Left ventricle myocardium superior (tissue), 1 donor: ENCODE results near the gene SCGB3A1. TPM values are rescaled to one million over a fixed set of nuclear protein-coding genes. Genes with fewer than 3 reads are reported as not detected.

Source experiments
- ATAC-seq: fragments of 200-7000 bp; cut with Tn5 transposase; one replicate; pipeline ENCODE4 v1.9.1; 2020; ENCODE audit warnings: mild to moderate bottlenecking, moderate library complexity
- DNase-seq: peaks from one replicate; pipeline ENCODE4 v3.0.0-alpha.2; 2020
- intact Hi-C: fragments of 100-400 bp; cut with micrococcal nuclease; formaldehyde crosslinking; loops from one replicate; pipeline ENCODE4 v1.11.0; 2022
- total RNA-seq: library from RNA; stranded (reverse); fragmentation: NEBNext Ultra II Directional; extraction: Animal tissue kit (Norgen Biotek cat#: 25700); gene quantifications from one replicate; pipeline ENCODE4 v1.2.1, GENCODE V29; 2021
- donor health status: DM: no; HTN: yes; CAD: no; lungs with severe emphysema.

SCGB3A1 gene
- total RNA-seq, 1 donor from 2014 or later: not detected

DNA sequence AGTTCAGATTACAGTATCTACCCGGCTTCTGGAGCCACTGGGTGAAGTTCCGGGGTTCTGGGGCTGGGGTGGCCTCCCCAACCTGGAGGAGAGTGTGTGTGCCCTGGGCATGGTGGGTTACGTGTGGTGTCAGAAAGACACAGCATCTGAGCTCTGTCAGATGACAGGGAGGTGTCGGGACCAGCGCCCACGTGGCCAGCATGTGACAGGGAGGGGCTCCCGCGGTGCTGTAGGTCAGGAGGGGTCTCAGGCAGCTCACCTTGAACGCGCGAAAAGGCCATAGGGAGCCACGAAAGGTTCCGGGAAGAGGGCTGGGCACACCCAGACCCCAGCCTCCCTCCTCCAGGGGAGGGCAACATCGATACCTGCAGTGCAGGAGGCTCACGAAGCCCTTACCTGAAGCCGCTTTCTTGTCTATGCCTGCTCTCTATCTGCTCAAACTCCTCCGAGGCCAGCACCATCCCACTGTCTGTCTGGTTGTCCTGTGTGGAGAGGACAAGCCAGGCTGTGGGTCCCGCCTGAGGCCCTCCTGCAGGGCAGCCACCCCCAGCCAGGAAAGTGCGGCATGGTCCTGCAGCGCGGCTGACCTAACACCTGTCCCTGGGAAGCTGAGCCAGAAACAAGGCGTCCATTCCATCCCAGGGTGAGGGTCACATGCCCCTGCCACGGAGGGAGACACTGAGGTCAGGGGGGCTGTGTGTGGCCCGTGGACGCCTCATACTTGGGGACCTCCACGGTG is 17.4 kb upstream of the SCGB3A1 start:
- peak; percentile 13 for DNase-seq
- intact Hi-C loops: no loop called here
- no peak for ATAC-seq

DNA sequence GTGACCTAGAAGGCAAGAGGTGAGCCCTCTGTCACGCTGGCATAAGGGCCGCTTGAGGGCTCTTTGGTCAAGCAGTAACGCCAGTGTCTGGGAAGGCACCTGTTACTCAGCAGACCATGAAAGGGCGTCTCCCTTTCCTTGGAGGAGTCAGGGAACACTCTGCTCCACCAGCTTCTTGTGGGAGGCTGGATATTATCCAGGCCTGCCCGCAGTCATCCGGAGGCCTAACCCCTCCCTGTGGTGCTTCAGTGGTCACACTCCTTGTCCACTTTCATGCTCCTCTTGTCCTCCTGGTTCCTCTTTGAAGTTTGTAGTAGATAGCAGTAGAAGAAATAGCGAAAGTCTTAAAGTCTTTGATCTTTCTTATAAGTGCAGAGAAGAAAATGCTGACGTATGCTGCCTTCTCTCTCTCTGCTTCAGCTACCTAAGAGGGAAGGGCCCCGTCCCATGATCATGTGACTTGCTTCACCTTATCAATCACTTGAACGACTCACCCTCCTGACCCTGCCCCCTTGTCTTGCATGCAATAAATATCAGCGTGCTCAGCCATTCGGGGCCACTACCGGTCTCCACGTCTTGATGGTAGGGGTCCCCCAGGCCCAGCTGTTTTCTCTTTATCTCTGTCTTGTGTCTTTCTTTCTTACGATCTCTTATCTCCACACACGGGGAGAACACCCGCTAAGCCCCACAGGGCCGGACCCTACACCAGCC is 16.7 kb upstream of the SCGB3A1 start:
- no peak for ATAC-seq

DNA sequence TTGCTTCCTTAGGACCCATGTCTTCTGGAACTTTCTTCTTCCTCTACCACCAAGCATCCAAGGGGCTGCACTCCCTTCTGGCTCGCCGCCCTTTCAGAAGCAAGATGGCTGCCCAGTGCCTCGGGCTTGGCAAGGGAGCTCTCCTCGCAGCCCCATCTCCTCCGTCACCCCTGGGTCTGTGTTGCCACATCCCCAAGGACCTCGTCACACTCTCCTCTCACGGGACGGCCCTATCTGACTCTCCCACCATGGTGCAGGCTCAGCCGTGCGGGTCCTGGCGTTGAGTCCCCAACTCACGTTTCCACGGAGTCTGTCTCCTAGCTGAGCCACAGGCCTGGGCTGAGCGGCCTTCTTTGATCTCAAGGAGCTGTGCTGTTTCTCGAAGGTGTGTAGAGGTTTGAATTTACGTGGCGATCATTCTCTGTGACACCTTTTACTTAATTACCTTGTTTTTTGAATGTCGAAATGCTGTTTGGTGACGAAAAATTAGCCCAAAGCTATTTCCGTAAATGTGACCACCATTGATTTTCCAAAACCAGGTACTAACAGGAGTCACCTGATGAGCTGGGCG is 15.0 kb upstream of the SCGB3A1 start:
- no peak for ATAC-seq
- no peak for DNase-seq

More for the DNA sequence above, 16.7 kb upstream of the SCGB3A1 start:
- peak; percentile 7 for DNase-seq
- intact Hi-C loops: no loop called here

GRCh38 chr5:180605554-180606214 is 14.4 kb upstream of the SCGB3A1 start:
- intact Hi-C loops: no loop called here
- peak; percentile 35 for DNase-seq
- ATAC-seq: no peak

More for the DNA sequence above, 15.0 kb upstream of the SCGB3A1 start:
- intact Hi-C loops: no loop called here

- DNase-seq: peak; percentile 14
- intact Hi-C loops: no loop called here
- no peak for ATAC-seq
Observed at GRCh38 chr5:180604271-180604670, 13.0 kb upstream of the SCGB3A1 start.

DNA sequence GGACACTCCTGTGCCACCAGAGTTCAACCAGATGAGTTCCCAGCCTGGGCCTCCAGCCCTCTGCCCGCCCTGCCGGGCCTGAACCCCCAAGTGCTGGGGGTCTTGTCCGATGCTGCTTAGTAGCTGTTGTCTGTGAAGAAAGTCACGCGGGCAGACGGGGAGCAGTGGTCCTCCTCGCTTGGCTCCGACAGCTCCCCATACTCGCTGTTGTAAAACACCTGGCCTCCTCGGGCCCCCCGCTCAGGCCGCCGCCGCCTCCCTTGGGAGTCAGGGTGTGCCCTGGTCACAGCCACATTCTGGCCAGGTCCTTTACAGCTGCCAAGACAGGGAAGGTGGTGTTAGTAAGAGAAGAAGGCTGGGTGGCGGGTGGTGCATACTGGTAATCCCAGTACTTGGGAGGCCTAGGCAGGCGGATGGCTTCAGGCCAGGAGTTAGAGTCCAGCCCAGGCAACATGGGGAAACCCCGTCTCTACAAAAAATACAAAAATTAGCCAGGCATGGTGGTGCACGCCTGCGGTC is 11.8 kb upstream of the SCGB3A1 start:
- intact Hi-C loops: no loop called here
- no peak for DNase-seq
- no peak for ATAC-seq

DNA sequence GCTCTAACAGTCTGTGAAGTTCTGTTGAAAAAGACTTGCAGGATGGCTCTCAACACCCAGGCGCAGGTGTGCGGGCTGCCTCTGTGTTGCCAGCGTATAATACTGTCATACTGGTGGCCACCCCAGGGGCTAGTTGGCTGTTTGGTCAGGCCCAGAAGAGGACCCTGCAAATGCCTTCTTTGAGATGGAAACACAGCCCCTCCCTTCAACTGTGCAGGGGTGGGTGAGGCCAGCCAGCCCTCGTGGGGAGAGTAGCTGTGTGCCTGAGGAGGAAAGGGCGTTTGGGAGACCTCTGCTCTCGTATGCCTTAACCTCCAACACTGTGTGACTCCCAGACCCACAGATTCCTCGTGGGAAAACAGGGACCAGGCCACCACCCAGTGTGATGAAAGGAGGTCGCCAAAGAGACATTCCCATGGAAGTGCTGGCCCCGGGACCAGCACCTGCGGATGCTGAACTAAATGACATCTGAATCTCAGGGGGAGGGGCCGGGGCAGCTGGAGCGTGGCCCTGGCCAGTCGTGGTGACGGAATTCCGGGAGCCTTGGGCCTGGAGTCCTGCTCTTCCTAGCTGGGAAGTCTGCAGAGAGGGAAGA is 11.3 kb upstream of the SCGB3A1 start:
- intact Hi-C loops: no loop called here
- DNase-seq: no peak
- ATAC-seq: no peak

- DNase-seq (no peak), ATAC-seq (no peak)
- intact Hi-C loops: no loop called here
Observed at GRCh38 chr5:180601591-180602480, 10.5 kb upstream of the SCGB3A1 start.

DNA sequence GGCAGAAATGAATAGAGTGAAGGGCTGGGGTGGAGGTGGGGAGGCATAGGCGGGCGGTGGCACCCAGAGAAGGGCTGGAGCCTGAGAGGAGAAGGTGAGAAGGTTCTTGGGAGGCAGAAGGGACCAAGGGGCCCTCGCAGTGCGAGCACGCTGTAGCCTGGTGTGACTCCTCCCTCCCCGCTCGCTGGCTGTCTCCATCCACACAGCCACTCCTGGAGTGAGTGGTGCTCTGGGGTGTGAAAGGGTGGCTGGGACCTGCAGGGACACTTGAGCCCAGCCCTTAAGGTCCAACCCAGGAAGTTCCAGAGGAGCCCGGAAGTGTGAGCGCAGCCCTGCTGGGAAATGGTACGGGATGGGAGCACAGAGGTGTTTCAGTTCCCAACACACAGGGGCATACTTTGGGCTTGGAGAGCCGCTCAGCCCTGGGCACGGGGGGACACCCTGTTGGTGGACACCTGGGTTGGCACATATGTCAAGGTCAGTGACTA is 9.3 kb upstream of the SCGB3A1 start:
- no peak for DNase-seq
- intact Hi-C loops: no loop called here
- no peak for ATAC-seq

- ATAC-seq: no peak
- intact Hi-C loops: no loop called here
- no peak for DNase-seq
Observed at GRCh38 chr5:180599981-180600553, 8.8 kb upstream of the SCGB3A1 start.

DNA sequence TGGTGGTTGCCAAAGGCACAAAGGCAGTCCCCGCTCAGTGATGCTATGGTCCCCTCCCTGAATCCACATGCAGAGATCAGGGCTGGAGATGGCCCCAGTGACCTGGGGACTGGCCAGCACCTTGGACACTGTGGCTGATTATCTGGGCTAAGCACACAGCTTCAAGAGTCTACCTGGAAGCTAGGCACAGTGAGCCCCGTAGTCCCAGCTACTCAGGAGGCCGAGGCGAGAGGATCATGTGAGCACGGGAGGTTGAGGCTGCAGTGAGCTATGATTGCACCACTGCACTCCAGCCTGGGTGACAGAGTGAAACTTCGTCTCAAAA is 8.3 kb upstream of the SCGB3A1 start:
- DNase-seq: no peak
- no peak for ATAC-seq
- intact Hi-C loops: no loop called here

GRCh38 chr5:180598797-180599589 is 7.7 kb upstream of the SCGB3A1 start:
- no peak for DNase-seq
- ATAC-seq: no peak
- intact Hi-C loops: no loop called here

DNA sequence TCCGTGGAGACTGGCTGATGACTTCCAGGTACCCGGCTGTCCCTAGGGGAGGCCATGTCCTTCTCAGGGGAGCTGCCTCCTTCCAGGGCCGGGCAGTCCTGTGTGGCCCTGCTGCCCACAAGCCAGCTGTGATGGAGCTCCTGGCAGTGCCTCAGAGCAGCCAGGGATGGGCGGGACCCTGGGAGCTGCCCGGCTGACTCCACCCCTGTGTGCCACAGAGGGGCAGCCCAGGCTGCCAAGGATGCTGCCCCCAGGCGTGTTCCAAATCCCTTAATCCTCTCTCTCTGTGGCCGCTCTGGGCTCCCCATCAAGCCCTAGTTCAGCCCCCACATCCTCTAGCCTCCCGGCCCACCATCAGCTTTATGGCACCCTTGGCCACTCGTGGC is 7.0 kb upstream of the SCGB3A1 start:
- DNase-seq (no peak), ATAC-seq (no peak)
- intact Hi-C loops: no loop called here

DNA sequence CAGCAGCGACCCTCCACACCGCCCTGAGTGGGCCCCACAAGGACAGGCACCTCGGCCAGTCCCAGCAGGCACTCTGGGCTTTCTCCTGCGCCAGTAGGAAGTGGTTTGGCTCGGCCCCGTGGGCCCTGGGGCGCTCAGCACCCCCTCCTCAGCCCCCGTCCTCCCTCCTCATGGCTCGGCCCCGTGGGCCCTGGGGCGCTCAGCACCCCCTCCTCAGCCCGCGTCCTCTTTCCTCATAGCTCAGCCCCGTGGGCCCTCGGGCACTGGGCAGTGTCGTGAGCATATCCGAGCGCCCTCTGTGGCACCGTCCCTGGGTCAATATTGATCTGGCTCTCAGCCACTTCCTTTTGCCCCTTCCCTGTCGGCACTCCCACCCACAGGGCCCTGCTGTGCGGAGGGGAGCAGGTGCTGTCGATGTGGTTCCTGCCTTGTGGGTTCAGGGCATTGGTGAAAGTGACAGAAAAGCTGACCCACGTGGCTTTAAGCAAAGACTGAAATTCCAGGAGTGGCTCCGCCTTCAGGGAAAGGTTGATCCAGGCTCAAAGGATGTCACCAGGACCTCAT is 5.5 kb upstream of the SCGB3A1 start:
- intact Hi-C loops: no loop called here
- ATAC-seq: no peak
- no peak for DNase-seq

GRCh38 chr5:180596115-180596667 is 4.9 kb upstream of the SCGB3A1 start:
- DNase-seq (no peak), ATAC-seq (no peak)
- intact Hi-C loops: no loop called here

- intact Hi-C loops: no loop called here
- ATAC-seq: no peak
- DNase-seq: no peak
Observed at GRCh38 chr5:180595381-180596114, 4.2 kb upstream of the SCGB3A1 start.
